CD4-positive, alpha-beta T cell treated with Interleukin-1 beta for 1 hour (primary cell): ENCODE data around the gene FCRL6.
A peak's percentile ranks its signal among the peaks of the same experiment; 100 is the strongest.

Experiments used
- DNase-seq, 2 donors: peaks; one replicate each; pipeline ENCODE4 v3.0.0-alpha.2; 2020 to 2022

Gene FCRL6

GRCh38 chr1:159802111-159802510 is at the start of gene FCRL6:
FCRL6 (plus strand) TSS chr1:159802360; CDS start chr1:159802425, 65 bp downstream.
- no peak for DNase-seq

- DNase-seq, result no peak
Observed at GRCh38 chr1:159753386-159753785, 48.8 kb upstream of the FCRL6 start.

GRCh38 chr1:159755451-159756007 is 46.6 kb upstream of the FCRL6 start:
- no peak for DNase-seq

GRCh38 chr1:159756397-159756796 is 45.8 kb upstream of the FCRL6 start:
- DNase-seq, result peak in 1 of 2 donors; percentile 1

- no peak for DNase-seq
Observed at GRCh38 chr1:159763686-159764085, 38.5 kb upstream of the FCRL6 start.

GRCh38 chr1:159765806-159766205 is 36.4 kb upstream of the FCRL6 start:
- no peak for DNase-seq

- DNase-seq, result no peak
Observed at GRCh38 chr1:159771127-159771895, 30.8 kb upstream of the FCRL6 start.

GRCh38 chr1:159774465-159774864 is 27.7 kb upstream of the FCRL6 start:
- no peak for DNase-seq

- DNase-seq, result no peak
Observed at GRCh38 chr1:159775716-159776115, 26.4 kb upstream of the FCRL6 start.

- DNase-seq, result no peak
Observed at GRCh38 chr1:159778266-159778665, 23.9 kb upstream of the FCRL6 start.

GRCh38 chr1:159779403-159779851 is 22.7 kb upstream of the FCRL6 start:
- DNase-seq, result no peak

GRCh38 chr1:159780583-159781582 is 21.3 kb upstream of the FCRL6 start, which contains the start of gene DUSP23:
DUSP23 (plus strand) TSS chr1:159780962; CDS start chr1:159781101, 139 bp downstream.
- DNase-seq, result peak; percentile 97 to 98

GRCh38 chr1:159781992-159782391 is 20.2 kb upstream of the FCRL6 start:
- DNase-seq, result no peak

- DNase-seq, result no peak
Observed at GRCh38 chr1:159783724-159784123, 18.4 kb upstream of the FCRL6 start.

- DNase-seq, result no peak
Observed at GRCh38 chr1:159786465-159786864, 15.7 kb upstream of the FCRL6 start.

- DNase-seq, result no peak
Observed at GRCh38 chr1:159786966-159787365, 15.2 kb upstream of the FCRL6 start.

- DNase-seq, result peak in 1 of 2 donors; percentile 30
Observed at GRCh38 chr1:159790237-159790917, 11.8 kb upstream of the FCRL6 start.

GRCh38 chr1:159791031-159791430 is 11.1 kb upstream of the FCRL6 start:
- DNase-seq, result no peak

GRCh38 chr1:159791461-159791860 is 10.7 kb upstream of the FCRL6 start:
- DNase-seq, result no peak

- DNase-seq, result no peak
Observed at GRCh38 chr1:159795534-159795933, 6.6 kb upstream of the FCRL6 start.

- peak; percentile 47 to 62 for DNase-seq
Observed at GRCh38 chr1:159798893-159799292, 3.3 kb upstream of the FCRL6 start.

GRCh38 chr1:159799446-159799985 is 2.6 kb upstream of the FCRL6 start:
- no peak for DNase-seq
